GM12872 (cell line): ENCODE data around the gene NDUFB8.

Experiments
- CTCF ChIP-seq: IDR thresholded peaks from 3 replicates; pipeline ENCODE4 v1.5.1; 2011; ENCODE audit warnings: low read depth, mild to moderate bottlenecking, low read length, moderate library complexity; ENCODE audit not compliant: insufficient read depth

The NDUFB8 gene

GRCh38 chr10:100529475-100530298, at the start of gene NDUFB8:
TSS of gene NDUFB8 (minus strand) at chr10:100529871. CDS start at chr10:100529851, 20 bp downstream.
- TF ChIP-seq CTCF: no peak

GRCh38 chr10:100576282-100576635, 46.6 kb upstream of the NDUFB8 start:
- TF ChIP-seq CTCF: no peak

- TF ChIP-seq CTCF: no peak
Measured at GRCh38 chr10:100575585-100576281, 46.1 kb upstream of the NDUFB8 start.

GRCh38 chr10:100571084-100571856, 41.6 kb upstream of the NDUFB8 start:
- TF ChIP-seq CTCF: no peak

GRCh38 chr10:100570506-100570905, 40.8 kb upstream of the NDUFB8 start:
- TF ChIP-seq CTCF: no peak

GRCh38 chr10:100569687-100570481, 40.2 kb upstream of the NDUFB8 start:
- TF ChIP-seq CTCF: no peak

GRCh38 chr10:100568912-100569311, 39.2 kb upstream of the NDUFB8 start:
- no peak for TF ChIP-seq CTCF
